GM23338 (cell line): ENCODE results near the gene DDI2. TPM values are rescaled to one million over a fixed set of nuclear protein-coding genes. Genes with fewer than 3 reads are reported as not detected.

Experiments used
- ATAC-seq: fragments of 200-7000 bp; cut with Tn5 transposase; 3 replicates; pipeline ENCODE4 v1.9.1; 2020
- DNase-seq: peaks from one replicate; pipeline ENCODE4 v3.0.0-alpha.2; 2015; ENCODE audit warnings: low spot score
- H2AFZ ChIP-seq: fragments of 200-600 bp; sonication (generic); 2 replicates; pipeline ENCODE4 v1.8.0; 2016; ENCODE audit warnings: antibody characterized with exemption, mild to moderate bottlenecking, moderate library complexity
- H3F3A ChIP-seq: fragments of 200-600 bp; sonication (generic); replicated peaks from 2 replicates; pipeline ENCODE4 v1.8.0; 2017; ENCODE audit warnings: antibody characterized with exemption, mixed run types, low read depth
- H3K27ac ChIP-seq: fragments of 200-600 bp; sonication (generic); 2 replicates; pipeline ENCODE4 v1.6.1; 2016; ENCODE audit warnings: low read depth
- H3K27me3 ChIP-seq: fragments of 200-600 bp; sonication (generic); 2 replicates; pipeline ENCODE4 v1.8.0; 2016; ENCODE audit warnings: mild to moderate bottlenecking, mixed run types, moderate library complexity; ENCODE audit not compliant: insufficient read depth
- H3K36me3 ChIP-seq: fragments of 200-600 bp; sonication (generic); 2 replicates; pipeline ENCODE4 v1.8.0; 2016; ENCODE audit warnings: mild to moderate bottlenecking; ENCODE audit not compliant: insufficient read depth
- H3K4me1 ChIP-seq: fragments of 200-600 bp; sonication (generic); 2 replicates; pipeline ENCODE4 v1.8.0; 2016; ENCODE audit warnings: mild to moderate bottlenecking, moderate library complexity; ENCODE audit not compliant: insufficient read depth
- H3K4me2 ChIP-seq: fragments of 200-600 bp; sonication (generic); 2 replicates; pipeline ENCODE4 v1.7.1; 2017; ENCODE audit warnings: mixed run types
- H3K4me3 ChIP-seq: fragments of 200-600 bp; sonication (generic); 2 replicates; pipeline ENCODE4 v1.6.1; 2016; ENCODE audit warnings: mixed run types
- H3K79me2 ChIP-seq: fragments of 200-600 bp; sonication (generic); replicated peaks from 2 replicates; pipeline ENCODE4 v1.8.0; 2017; ENCODE audit warnings: mild to moderate bottlenecking; ENCODE audit not compliant: insufficient read depth
- H3K9me2 ChIP-seq: fragments of 200-600 bp; sonication (generic); 2 replicates; pipeline ENCODE4 v1.8.0; 2017; ENCODE audit not compliant: insufficient read depth
- H4K20me1 ChIP-seq: fragments of 200-600 bp; sonication (generic); replicated peaks from 2 replicates; pipeline ENCODE4 v1.8.0; 2017; ENCODE audit warnings: mild to moderate bottlenecking; ENCODE audit not compliant: insufficient read depth
- H3K27ac Mint-ChIP-seq: 2 replicates; pipeline ENCODE4 v1.8.0; 2020; ENCODE audit warnings: inconsistent platforms, mild to moderate bottlenecking, moderate library complexity, mixed read lengths
- H3K27me3 Mint-ChIP-seq: 3 replicates; pipeline ENCODE4 v1.8.0; 2022; ENCODE audit warnings: low read depth, mild to moderate bottlenecking, moderate library complexity, mixed read lengths, inconsistent platforms; ENCODE audit not compliant: insufficient read depth, poor library complexity
- H3K36me3 Mint-ChIP-seq: 3 replicates; pipeline ENCODE4 v1.8.0; 2021; ENCODE audit warnings: low read depth, mild to moderate bottlenecking, inconsistent platforms, moderate library complexity, mixed read lengths
- H3K4me1 Mint-ChIP-seq: 3 replicates; pipeline ENCODE4 v1.8.0; 2020; ENCODE audit warnings: mild to moderate bottlenecking, inconsistent platforms, mixed read lengths
- H3K4me3 Mint-ChIP-seq: 3 replicates; pipeline ENCODE4 v1.8.0; 2021; ENCODE audit warnings: moderate library complexity, mild to moderate bottlenecking, inconsistent platforms, mixed read lengths
- H3K9me3 Mint-ChIP-seq: 3 replicates; pipeline ENCODE4 v1.8.0; 2020; ENCODE audit warnings: moderate library complexity, mild to moderate bottlenecking, inconsistent platforms, mixed read lengths
- CREB1 ChIP-seq: fragments of 250-450 bp; sonication (Bioruptor Pico); IDR thresholded peaks from 2 replicates; pipeline ENCODE4 v1.5.0; 2020; ENCODE audit warnings: low read depth, mild to moderate bottlenecking, moderate library complexity
- CTCF ChIP-seq, 2 experiments: fragments of 200-600 bp in 1 of 2; sonication (generic) in 1 of 2; conservative IDR thresholded peaks; 2 replicates each; pipeline versions ENCODE4 v1.5.1 to v1.6.1; 2016 to 2017; ENCODE audit warnings: antibody characterized with exemption in 2 of 2, low read depth in 2 of 2, mild to moderate bottlenecking in 2 of 2, moderate library complexity in 1 of 2
- ETS1 ChIP-seq: IDR thresholded peaks from 2 replicates; pipeline ENCODE4 v1.6.1; 2016; ENCODE audit warnings: antibody characterized with exemption
- EZH2phosphoT487 ChIP-seq: fragments of 200-600 bp; sonication (generic); IDR thresholded peaks from one replicate; pipeline ENCODE4 v1.8.1; 2018; ENCODE audit warnings: antibody characterized with exemption; ENCODE audit not compliant: unreplicated experiment
- JUNB ChIP-seq: IDR thresholded peaks from one replicate; pipeline ENCODE4 v1.6.1; 2016; ENCODE audit warnings: antibody characterized with exemption; ENCODE audit not compliant: unreplicated experiment
- NANOG ChIP-seq: IDR thresholded peaks from 2 replicates; pipeline ENCODE4 v1.6.1; 2016; ENCODE audit warnings: antibody characterized with exemption, borderline replicate concordance
- STAT1 ChIP-seq: IDR thresholded peaks from one replicate; pipeline ENCODE4 v1.6.1; 2016; ENCODE audit warnings: antibody characterized with exemption; ENCODE audit not compliant: unreplicated experiment
- ZNF114 ChIP-seq: fragments of 250-450 bp; sonication (Bioruptor Pico); IDR thresholded peaks from 2 replicates; pipeline ENCODE4 v1.5.0; 2020; ENCODE audit warnings: mild to moderate bottlenecking, moderate library complexity
- ZNF331 ChIP-seq: fragments of 250-450 bp; sonication (Bioruptor Pico); IDR thresholded peaks from 2 replicates; pipeline ENCODE4 v1.5.0; 2020; ENCODE audit warnings: low read depth, mild to moderate bottlenecking, moderate library complexity
- polyA plus RNA-seq: library from polyadenylated mRNA; unstranded; fragments of >200 nt; fragmentation: Nextera tagmentation; extraction: Ambion mirVana; gene quantifications from 2 replicates; pipeline ENCODE4 v1.2.1, GENCODE V29; 2016
- total RNA-seq: library from RNA; depleted of rRNA; stranded (reverse); fragments of >200 nt; shearing (Covaris generic); gene quantifications from 2 replicates; pipeline ENCODE4 v1.2.3, GENCODE V29; 2014
- TF ChIP-seq, protein P1 (sequence below): IDR thresholded peaks from one replicate; pipeline ENCODE4 v1.6.1; 2018; ENCODE audit warnings: antibody characterized with exemption; ENCODE audit not compliant: unreplicated experiment

Gene DDI2
- total and polyA plus RNA-seq, 2 experiments from 2014 or later = 8.0 to 43.3 TPM

- TF ChIP-seq CTCF (conservative IDR thresholded peaks at IDR 0.05; ENCODE audit: low read depth in 2 of 2) (no peak), CREB1 (CRISPR knock-in tag) (no peak), ZNF114 (CRISPR knock-in tag) (no peak), STAT1 (no peak), NANOG (no peak), ETS1 (no peak), EZH2phosphoT487 (no peak), JUNB (no peak)
These were observed 2.9 kb downstream of the DDI2 start (continued) for GRCh38 chr1:15620155-15620545.

DNA sequence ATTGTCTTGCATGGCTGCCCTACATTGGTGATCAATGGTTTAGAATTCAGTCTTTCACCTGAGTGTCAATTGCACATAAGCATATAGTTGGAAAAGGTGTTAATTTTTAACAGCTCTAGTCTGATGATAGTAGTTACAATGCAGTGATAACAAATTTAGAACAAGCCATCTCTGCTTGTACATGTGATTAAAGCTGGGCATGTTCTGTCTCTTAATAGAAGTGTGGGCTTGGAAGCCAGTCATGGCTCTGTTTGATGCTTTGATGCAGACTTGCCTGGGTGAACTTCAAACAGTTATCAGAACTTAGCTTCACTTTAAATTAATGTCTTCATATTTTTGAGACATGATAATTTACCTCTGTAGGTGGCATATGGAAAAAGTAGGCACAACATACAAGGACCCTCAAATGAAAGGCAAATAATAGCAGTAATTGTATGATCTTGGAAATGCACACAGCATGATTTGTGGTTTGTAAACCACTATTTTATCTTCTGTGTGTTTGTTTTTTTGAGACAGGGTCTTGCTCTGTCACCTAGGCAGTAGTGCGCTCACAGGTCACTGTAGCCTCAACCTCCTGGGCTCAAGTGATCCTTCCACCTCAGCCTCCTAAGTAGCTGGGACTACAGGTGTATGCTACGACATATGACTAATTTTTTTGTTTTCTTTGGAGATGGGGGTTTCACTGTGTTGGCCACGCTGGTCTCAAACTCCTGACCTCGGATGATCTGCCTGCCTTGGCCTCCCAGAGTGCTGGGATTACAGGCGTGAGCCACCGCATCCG lies 3.8 kb downstream of the DDI2 start:
- Mint-ChIP-seq H3K27ac (no peak overlapping the region; the same call in 1 of the 2 replicates), H3K9me3 (no peaks in the 10 kb centered on the region), H3K4me3 (no peak overlapping the region), H3K4me1 (peaks cover 23% of the 10 kb centered on the region), H3K36me3 (peaks cover 8% of the 10 kb centered on the region; the same call in 2 of the 3 replicates), H3K27me3 (peaks cover 12% of the 10 kb centered on the region)
- no peak for ATAC-seq
- Histone ChIP-seq H3K4me2 (no peak overlapping the region), H3K4me1 (peaks cover 21% of the 10 kb centered on the region; the same call in 1 of the 2 replicates), H3K27me3 (no peaks in the 10 kb centered on the region), H3K79me2 (peaks cover 86% of the 10 kb centered on the region), H3K27ac (no peak overlapping the region), H3K4me3 (no peak overlapping the region), H4K20me1 (peaks cover 54% of the 10 kb centered on the region), H3K9me2 (no peaks in the 10 kb centered on the region), H3F3A (peaks cover 4% of the 10 kb centered on the region; the same call in 1 of the 2 replicates), H2AFZ (no peak overlapping the region), H3K36me3 (peaks cover 5% of the 10 kb centered on the region; the same call in 1 of the 2 replicates)
- DNase-seq = no peak
- no peak for TF ChIP-seq STAT1
- TF ChIP-seq, protein P1, sequence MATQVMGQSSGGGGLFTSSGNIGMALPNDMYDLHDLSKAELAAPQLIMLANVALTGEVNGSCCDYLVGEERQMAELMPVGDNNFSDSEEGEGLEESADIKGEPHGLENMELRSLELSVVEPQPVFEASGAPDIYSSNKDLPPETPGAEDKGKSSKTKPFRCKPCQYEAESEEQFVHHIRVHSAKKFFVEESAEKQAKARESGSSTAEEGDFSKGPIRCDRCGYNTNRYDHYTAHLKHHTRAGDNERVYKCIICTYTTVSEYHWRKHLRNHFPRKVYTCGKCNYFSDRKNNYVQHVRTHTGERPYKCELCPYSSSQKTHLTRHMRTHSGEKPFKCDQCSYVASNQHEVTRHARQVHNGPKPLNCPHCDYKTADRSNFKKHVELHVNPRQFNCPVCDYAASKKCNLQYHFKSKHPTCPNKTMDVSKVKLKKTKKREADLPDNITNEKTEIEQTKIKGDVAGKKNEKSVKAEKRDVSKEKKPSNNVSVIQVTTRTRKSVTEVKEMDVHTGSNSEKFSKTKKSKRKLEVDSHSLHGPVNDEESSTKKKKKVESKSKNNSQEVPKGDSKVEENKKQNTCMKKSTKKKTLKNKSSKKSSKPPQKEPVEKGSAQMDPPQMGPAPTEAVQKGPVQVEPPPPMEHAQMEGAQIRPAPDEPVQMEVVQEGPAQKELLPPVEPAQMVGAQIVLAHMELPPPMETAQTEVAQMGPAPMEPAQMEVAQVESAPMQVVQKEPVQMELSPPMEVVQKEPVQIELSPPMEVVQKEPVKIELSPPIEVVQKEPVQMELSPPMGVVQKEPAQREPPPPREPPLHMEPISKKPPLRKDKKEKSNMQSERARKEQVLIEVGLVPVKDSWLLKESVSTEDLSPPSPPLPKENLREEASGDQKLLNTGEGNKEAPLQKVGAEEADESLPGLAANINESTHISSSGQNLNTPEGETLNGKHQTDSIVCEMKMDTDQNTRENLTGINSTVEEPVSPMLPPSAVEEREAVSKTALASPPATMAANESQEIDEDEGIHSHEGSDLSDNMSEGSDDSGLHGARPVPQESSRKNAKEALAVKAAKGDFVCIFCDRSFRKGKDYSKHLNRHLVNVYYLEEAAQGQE = no peak
- no peak for TF ChIP-seq ZNF114 (CRISPR knock-in tag)
- TF ChIP-seq ETS1 = no peak
- no peak for TF ChIP-seq EZH2phosphoT487
- no peak for TF ChIP-seq JUNB
- no peak for TF ChIP-seq CTCF (conservative IDR thresholded peaks at IDR 0.05; ENCODE audit: low read depth in 2 of 2)
- TF ChIP-seq ZNF331 (CRISPR knock-in tag) = no peak
